ENCODE results near the gene FAM3B.
"Not testable (repeated sequence)": the region's sequence is repeated elsewhere in the genome, so short reads cannot be mapped to it uniquely, and the experiment has no call there.

FAM3B gene

GRCh38 chr21:41350436-41351155 lies 34.0 kb downstream of the FAM3B start:
- no peak for DNase-seq

DNA sequence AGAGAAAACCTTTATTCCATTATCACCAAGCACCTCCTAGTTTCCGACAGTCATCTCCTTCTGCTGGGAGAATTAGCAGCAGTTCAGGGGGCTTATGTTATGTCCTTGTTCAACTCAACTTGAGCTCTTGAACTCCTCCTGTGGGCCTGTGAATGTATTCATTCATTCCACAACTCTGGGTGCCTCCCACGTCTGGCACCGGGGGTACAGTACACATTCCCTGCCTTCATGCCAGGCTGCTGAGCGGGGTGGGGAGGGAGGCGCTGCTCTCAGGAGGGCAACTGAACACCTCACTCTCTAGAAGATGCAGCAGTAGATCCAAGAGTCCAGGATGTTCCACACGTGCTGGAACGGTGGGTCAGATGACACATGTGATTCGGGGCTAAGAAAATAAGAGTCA lies 40.9 kb downstream of the FAM3B start:
- no peak for DNase-seq

DNA sequence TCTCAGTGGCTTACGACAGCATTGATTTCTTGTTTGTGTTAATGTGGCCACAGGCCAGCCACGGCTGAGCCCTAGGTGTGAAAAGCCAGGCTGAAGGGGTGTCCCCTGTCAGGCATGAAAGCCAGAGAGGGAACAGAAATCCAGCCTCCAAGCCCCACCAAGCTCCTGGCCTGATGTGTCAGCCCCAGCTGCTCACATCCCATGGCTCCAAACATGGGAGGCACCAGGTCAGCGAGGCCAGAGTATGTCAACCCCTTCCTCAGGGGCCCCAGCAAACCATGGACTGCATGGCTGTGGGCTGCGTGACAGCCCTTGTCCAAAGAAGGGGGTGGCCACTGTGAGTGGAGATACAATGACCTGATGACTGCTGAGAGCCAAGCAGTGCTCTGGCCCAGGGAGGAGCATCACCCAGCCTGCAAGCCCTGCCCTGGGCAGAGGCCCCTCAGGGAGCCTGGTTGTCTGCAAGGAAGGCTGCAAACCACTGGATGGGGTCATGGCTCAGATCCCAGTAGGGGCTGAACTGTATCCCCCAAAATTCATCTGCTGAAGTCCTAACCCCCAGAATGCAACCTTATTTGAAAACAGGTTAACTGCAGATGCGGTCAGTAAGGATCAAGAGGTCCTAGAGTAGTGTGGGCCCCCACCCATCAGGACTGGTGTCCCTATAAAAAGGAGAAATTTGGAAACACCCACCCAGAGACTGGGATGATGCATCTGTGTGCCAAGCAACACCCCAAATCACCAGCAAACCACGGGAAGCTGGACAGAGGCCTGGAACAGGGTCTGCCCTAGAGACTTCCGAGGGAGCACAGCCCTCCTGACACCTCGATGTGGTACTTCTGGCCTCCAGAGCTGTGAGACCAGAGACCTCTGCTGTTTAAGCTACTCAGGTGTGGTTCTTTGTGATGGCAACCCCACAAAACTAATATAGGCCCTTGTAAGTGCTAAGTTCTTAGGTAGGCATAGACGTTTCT lies 41.9 kb downstream of the FAM3B start:
- no peak for DNase-seq

DNA sequence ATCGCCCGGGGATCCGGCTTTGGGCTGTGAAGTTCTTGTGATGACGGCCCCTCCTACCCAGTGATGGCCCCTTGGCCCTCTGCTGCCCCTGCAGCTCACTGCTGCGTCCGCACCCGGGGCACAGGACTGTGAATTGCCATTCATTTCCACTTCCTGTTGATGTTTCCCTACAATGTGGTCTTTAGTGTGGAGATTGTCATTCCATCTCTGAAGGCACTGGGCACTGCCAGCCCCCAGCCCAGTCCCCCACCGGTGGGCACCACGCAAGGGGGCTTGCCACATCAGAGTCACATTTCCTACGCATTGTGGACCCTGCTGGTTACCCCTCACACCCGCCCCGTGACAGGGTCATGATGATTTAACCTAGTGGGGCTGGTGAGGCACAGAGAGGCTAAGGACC lies 42.7 kb downstream of the FAM3B start:
- DNase-seq, result no peak

DNA sequence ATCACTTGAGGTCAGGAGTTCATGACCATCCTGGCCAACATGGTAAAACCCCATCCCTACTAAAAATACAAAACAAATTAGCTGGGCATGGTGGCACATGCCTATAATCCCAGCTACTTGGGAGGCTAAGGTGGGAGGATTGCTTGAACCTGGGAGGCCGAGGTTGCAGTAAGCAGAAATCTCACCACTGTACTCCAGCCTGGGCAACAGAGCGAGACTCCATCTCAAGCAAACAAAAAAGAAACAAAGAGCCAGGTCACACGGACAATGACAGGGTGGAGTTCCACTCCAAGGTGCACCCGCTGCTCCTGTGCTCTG lies 43.1 kb downstream of the FAM3B start:
- not testable (repeated sequence) for DNase-seq

- DNase-seq, result no peak
Measured at GRCh38 chr21:41360072-41360821, 43.6 kb downstream of the FAM3B start.

- DNase-seq, result no peak
Measured at GRCh38 chr21:41361053-41361785, 44.6 kb downstream of the FAM3B start.

GRCh38 chr21:41361786-41362604 lies 45.4 kb downstream of the FAM3B start, which contains the start of gene MX2:
MX2 (plus strand) TSS chr21:41362027; CDS start chr21:41376907, 14,880 bp downstream.
- DNase-seq, result peak; percentile 30

DNA sequence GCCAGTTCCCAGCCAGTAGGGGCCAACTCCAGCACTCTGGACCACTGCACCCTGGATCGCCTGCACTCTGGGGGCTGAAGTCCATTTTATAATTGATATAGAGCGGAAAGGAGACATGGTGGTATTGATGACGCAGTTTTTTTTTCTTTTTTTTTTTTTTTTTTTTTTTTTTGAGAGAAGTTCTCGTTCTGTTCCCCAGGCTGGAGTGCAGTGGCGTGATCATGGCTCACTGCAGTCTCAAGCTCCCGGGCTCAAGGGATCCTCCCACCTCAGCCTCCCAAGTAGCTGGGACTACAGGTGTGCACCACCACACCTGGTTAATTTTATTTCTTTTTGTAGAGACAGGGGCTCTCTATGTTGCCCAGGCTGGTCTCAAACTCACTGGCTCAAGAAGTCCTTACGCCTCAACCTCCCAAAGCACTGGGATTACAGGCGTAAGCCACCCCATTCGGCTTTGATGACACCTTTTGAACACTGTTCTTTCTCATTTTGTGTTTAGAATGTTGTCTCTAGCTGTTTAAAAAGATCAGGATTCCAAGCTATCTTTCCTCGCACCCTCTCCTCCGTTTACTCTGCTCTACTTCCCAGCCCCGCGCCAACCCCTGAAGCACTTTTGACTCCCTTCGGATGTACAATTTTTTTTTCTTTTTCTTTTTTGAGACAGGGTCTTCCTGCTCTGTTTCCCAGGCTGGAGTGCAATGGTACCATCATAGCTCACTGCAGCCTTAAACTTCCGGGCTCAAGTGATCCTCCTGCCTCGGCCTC lies 46.2 kb downstream of the FAM3B start:
- DNase-seq, result no peak

DNA sequence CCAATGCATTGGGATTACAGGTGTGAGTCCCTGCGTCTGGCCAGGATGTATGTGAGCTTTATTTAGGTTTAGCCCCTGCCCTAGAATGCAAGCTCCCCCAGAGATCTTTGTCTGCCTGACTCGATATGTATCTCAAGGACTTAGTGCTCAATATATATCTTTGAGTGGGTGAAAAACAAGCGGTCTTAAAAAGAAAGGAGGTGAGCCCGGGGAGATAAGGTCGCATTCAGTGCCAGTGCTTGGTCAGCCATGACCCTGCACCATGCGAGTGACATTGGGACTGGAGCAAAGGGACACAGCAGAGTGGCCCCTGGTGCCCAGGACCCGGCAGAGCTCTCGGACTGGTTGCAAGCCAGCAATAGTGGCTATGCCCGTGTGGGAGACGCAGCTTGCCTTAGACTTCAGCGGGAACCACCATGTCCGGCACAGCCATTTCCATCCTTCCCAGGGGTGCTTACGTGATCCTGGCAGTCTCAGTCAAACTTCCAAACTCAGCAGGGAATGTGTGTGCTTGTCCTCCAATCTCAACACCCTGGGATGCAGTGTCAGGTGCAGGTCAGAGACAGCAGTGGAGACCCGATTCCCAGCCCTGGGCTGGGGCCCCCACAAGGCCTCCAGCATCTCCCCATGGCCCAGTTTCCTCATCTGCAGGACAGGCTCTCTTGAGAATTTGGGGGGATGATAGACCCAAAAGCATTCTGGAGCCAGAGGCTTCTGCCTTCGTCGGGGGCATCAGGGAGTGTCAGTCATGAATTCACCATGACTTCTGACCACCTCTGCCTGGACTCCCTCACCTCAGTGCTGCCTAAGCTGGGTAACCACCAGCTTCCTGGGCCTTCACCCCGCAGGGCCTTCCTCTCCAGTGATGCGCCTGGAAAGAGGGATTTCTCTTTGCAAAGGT lies 47.0 kb downstream of the FAM3B start:
- DNase-seq, result no peak

DNA sequence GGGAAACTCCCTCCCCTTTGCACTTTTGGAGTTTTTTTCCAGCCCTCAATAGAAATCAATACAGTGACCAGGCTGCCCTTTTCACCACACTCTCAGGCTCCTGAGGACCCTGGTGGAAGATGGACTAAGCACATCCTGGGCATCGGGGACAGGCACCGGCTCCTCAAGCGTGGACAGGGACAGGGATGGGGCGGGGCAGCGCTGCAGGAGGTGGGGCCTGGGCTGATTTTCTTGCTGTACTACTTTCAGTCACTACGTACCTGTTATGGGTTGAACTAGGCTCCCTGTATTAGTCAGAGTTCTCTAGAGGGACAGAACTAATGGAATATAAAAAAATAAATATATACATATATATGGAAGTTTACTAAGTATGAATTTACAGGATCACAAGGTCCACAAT lies 47.7 kb downstream of the FAM3B start:
- DNase-seq, result no peak

DNA sequence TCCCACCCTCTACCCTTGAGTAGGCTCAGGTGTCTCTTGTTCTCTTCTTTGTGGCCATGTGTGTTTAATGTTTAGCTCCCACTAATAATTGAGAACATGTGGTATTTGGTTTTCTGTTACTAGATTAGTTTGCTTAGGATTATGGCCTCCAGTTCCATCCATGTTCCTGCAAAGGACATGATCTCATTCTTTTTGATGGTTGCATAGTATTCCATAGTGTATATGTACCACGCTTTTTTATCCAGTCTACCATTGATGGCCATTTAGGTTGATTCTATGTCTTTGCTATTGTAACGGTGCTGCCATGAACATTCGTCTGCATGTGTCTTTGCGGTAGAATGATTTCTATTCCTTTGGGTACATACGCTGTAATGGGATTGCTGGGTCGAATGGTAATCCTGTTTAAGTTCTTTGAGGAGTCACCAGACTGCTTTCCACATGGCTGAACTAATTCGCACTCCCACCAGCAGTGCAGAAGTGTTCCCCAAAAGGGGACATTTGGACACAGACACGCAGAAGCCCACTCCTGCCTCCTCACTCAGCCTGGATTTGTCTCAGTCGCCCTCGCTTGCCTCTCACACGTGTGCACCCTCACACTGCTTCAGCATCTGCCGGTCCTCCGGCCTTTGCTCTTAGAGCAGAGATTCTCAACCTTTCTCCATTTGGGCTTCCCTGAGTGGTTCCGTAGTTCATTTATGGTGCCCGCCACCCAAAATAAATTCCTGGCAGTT lies 48.9 kb downstream of the FAM3B start:
- no peak for DNase-seq

DNA sequence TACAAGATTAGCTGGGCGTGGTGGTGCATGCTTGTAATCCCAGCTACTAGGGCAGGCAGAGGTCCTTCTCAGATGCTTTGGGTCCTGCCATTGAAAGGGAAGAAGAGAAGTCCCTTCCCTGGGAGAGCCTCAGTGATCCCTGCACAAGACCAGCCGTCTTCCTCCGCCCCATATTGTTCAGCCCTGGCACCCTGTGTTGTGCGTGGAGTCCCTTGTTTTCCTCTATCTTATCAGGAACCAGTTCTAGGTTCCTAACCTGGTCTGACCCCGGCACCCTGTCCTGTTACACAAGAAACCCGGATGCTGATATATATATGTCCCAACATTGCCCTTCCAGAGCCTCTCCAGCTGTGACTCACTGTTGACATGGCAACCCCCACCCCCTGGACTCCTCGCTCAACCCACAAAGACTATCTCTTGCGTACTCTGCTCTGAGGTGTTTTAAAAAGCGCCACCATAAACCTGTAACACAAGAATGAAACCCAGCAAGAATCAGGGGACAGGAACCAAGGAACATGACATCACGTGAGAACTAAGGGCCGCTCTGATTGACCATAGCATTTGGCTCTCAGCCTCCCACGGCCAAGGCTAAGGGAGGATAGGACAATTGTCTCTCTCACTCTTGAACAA lies 50.0 kb downstream of the FAM3B start:
- DNase-seq, result no peak

GRCh38 chr21:41367301-41367944 lies 50.8 kb downstream of the FAM3B start:
- DNase-seq, result no peak

DNA sequence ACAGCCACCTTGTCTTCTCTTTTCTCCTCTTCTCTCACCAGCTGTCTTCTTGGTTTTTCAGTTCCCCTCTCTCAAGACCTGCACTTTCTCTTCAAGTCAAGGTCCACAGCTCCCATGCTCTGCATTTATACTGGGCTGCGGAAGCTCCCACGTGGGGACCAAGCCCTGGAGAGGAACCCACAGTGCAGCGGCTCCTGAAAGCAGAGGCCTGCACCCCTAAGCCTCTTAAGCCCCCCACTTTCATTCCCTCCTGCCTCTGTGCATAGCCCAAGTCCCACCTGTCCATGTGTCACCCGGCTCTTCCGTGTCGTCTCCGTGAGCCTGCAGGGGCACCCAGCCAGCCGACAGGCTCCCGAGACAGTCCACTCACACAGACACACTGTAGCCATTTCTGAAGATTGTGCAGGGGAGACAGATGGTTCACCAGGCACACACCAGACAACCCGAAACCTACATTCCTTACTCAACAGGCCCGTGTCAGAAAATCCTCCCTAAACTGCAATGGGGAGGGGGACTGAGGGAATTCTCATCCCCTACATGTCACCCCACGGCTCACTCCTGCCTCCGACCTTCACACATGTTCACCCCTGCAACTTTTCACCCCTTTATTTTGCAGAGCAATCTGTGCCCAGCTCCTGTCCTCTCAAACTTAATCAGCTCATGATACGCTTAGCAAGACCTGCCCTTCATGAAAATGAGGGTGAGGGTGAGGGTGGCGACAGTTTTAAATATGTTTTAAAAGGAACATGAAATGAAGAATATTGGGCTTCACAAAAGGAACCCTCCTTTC lies 51.5 kb downstream of the FAM3B start:
- no peak for DNase-seq

DNA sequence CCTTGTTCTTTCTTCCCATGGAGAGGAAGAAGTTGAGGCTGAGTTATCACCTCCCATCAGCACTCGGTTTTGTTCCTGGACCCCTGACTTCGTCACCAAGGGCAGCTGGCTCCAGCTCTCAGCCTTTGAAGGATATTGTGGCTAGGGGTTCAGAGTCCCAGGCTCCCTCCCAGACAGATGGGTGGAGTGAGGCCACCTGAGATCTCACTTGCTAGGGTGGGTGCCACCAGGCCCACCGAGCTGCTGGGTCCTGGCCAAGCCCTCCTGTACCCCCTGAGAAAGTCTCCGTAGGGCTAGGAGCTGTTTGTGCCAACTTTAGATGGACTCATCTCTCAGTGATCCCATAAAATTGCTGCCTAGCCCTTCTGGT lies 52.1 kb downstream of the FAM3B start:
- no peak for DNase-seq

Measured in activated gamma-delta T cell (primary cell).